Measurements from ENCODE around the gene RAD23B.

GRCh38 chr9:107335331-107335730, 52.3 kb downstream of the RAD23B start:
- TF ChIP-seq CTCF (conservative IDR thresholded peaks at IDR 0.05) (no peak), EZH2 (IDR thresholded peaks at IDR 0.05; ENCODE audit: low read depth) (no peak)

Measured in PC-9 (cell line).